GM12891 (cell line): ENCODE results near the gene HOXA3.

Experiments used
- DNase-seq: peaks from one replicate; pipeline ENCODE4 v3.0.0; 2011; ENCODE audit warnings: low spot score; ENCODE audit not compliant: insufficient read length
- FAIRE-seq: peaks from 2 replicates; lab custom pipeline; 2011; peaks lifted over from hg19 to GRCh38; lab: Jason Lieb, UNC
- PAX5 ChIP-seq: IDR thresholded peaks from 2 replicates; pipeline ENCODE4 v1.6.1; 2011; ENCODE audit warnings: low read length, moderate library complexity, mild to moderate bottlenecking; ENCODE audit not compliant: insufficient read depth, severe bottlenecking
- POLR2A ChIP-seq: IDR thresholded peaks from 2 replicates; pipeline ENCODE4 v1.6.1; 2011; ENCODE audit warnings: low read depth, low read length, control low read depth
- POLR2AphosphoS5 ChIP-seq: IDR thresholded peaks from 2 replicates; pipeline ENCODE4 v1.6.1; 2011; ENCODE audit warnings: low read depth, low read length, control low read depth
- POU2F2 ChIP-seq: IDR thresholded peaks from 2 replicates; pipeline ENCODE4 v1.6.1; 2011; ENCODE audit warnings: low read depth, mild to moderate bottlenecking, control low read depth, low read length, moderate library complexity
- SPI1 ChIP-seq: IDR thresholded peaks from 2 replicates; pipeline ENCODE4 v1.6.1; 2011; ENCODE audit warnings: low read depth, low read length, control low read depth
- TAF1 ChIP-seq: IDR thresholded peaks from 2 replicates; pipeline ENCODE4 v1.6.1; 2011; ENCODE audit warnings: low read depth, low read length, control low read depth

HOXA3 gene

DNA sequence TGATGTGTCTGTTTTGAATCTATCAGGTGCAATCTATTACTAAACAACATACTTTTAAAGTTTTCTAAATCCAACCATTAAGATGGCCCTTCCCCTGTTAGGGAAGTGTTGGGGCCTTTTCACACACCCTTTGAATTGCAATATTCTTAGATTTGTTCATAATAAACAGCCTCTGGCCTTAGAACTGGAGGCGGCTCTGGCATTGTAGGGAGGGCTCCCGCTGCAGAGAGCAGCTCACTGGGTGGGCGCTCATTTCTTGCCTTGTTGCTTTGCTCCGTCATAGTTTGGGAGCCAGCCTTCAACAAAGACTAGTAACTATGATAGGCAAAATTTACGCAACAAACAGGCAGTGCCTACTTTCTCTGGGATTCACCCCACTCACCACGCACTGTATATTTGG is 26.0 kb upstream of the HOXA3 start:
- DNase-seq: no peak
- TF ChIP-seq TAF1 (no peak), SPI1 (no peak), PAX5 (no peak), POLR2AphosphoS5 (no peak), POLR2A (no peak), POU2F2 (no peak)
- no peak for FAIRE-seq

DNA sequence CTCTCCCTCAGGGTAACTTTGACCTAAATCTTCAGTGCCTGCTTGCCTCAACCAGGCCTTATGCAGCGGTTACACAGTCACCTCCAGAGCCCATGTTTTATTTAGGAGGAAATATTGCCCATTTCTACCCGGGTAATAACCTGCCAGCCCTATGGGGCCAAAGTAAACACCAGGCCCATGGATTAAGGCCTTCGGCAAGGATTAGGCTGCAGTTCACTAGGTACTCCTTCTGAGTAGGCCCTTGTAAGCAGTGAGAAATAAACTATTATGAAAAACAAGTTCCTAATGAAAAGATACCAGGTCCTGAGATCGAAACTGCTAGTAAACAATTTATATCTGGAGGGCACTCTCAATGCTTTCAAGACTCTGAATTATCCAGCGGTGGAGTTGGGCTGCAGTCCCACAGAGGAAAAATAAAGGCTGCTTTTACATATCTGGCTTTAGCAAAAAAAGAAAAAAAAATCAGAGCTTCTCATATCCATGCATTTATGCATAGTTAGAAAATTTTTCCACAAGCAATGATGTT is 25.5 kb upstream of the HOXA3 start:
- TF ChIP-seq TAF1 (no peak), PAX5 (no peak), POLR2AphosphoS5 (no peak), POU2F2 (no peak), POLR2A (no peak), SPI1 (no peak)
- DNase-seq (no peak), FAIRE-seq (no peak)

DNA sequence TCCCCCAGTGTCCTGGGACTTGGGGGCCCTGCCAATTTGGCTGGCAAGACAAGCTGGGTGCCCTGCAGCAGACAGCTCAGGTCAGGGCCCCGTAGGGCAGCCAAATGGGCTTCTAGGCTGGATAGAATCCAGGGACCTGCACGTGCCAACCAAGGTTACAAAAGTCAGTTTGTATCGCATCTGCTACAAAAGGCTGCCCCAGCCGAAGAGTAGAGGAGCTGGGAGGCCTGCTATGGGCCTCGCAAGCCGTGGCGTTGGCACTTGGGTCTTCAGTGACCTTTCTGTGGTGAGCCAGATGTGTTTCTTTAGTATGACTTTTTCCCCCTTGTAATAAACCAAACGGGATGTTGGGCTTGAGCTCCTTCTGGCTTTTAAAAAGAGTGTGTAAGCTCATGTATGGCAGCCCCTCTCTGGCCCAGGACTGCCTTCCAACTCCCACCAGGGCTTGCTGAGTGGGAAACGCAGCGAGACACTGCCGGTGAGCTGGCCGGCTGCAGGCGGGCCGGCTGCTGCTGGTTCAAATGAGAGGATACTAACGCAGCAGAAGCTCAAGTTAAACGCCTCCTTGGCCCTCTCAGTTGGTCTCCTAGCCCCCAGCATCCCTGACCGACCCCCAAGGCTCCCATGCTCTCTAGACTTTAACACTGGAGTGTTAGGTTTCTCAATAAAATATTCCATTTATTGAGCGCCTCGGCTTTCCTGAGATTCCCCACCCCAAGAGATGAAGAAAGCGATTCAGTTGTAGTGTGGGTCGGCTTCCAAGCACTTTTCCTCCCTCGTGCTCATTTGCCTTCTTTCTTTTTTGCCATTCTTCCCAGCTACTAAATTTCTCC is 24.8 kb upstream of the HOXA3 start:
- FAIRE-seq (no peak), DNase-seq (no peak)
- TF ChIP-seq POU2F2 (no peak), POLR2A (no peak), TAF1 (no peak), SPI1 (no peak)

DNA sequence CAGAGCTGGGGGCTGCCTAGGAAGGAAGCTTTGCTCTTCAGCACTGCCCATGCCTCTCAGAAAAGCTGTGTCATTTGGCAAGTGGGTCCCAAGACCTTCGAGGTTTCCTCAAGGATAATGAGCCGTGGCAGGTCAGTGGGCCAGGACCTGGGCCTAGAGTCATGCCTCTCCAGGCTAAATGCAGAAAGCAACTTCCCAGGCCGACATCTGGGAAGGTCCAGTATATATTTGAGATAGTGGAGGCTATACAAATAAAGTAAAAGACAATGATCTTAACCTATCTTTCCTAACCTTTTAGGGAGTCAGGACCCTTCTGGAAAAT is 24.1 kb upstream of the HOXA3 start:
- DNase-seq (no peak), FAIRE-seq (no peak)
- TF ChIP-seq TAF1 (no peak), POLR2AphosphoS5 (no peak), POLR2A (no peak)

DNA sequence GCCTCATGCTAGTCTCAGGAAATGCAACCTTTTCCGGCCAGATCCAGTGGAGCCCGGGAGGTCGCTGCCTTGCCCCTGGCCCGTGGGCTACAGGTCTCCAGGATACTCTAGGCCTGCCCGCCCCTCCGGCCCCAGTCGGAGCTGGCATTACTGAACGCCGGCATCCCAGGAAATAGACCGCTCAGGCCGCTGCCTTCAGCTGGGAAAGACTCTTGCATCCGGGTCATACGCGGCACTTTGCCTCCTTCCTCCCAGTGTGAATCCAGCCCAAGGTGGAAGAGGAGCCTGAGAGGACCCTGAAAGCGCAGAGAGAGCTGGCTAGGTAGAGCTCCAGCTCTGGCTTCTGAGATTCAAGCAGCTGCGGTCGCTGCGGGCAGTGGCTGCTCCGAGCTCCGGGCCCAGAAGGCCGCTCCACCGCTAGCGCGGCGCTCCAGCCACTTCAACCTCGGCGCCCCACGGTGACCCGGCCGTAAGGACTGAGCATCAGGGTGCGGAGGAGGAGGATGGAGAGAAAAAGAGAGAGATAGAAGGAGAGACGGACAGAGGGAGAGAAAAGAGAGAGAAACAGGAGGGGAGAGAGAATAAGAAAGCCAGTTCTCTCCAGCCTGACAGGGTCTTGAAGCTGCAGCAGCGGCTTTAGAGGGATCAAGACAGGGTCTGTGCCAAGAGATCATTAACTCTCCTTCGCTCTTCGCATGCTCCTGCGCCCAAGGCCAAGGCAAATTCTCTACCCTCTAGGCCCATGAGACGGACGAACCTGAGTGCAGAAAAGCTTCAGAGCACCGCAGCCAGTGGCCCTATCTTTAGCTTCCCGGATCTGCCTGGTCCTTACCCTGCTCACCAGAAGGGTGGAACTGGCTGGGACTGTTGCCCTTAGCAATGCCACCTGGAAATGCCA is 23.5 kb upstream of the HOXA3 start:
- no peak for FAIRE-seq

DNA sequence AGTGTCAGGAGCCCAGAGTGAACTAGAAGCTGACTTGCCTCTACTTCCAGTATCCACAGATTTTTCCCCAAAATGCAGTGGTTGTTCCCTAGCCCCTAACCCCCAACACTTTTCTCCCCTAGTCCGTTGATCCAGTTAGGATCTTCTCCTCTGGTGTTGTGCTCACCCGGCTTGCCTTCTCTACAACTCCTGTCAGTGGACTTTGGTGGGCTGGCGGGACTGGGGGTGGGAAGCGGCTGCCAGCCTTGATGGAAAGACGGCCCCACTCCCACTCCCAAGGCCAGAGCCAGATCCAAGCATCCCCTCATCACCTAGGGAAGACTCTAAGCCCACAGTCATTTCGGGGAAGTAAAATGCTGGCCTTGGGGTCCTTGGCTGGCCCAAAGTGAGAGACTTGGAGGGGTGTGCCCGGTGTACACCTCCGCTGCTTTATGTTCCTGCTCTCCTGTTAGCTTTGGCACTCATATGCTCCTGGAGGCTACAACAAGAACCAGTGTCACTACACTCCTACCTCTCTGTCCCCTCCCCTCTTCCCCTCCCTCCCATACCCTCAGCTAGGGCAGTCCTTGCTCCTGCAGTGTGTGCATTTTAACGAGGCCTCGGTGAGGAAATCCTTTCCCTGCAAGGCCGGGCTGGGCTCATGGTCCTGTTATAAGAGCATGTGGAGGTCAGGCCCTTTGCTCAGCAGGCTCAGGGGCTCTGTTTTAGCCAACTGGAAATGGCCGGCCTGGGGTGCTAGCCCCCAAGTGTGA is 22.7 kb upstream of the HOXA3 start:
- TF ChIP-seq SPI1: no peak
- TF ChIP-seq POLR2A: no peak
- TF ChIP-seq TAF1: no peak
- no peak for TF ChIP-seq POU2F2
- TF ChIP-seq PAX5: no peak
- no peak for TF ChIP-seq POLR2AphosphoS5
- FAIRE-seq (no peak), DNase-seq (no peak)

More for the DNA sequence above, 23.5 kb upstream of the HOXA3 start:
- TF ChIP-seq TAF1 (no peak), POLR2A (no peak), POU2F2 (no peak), POLR2AphosphoS5 (no peak), SPI1 (no peak)
- DNase-seq: no peak

DNA sequence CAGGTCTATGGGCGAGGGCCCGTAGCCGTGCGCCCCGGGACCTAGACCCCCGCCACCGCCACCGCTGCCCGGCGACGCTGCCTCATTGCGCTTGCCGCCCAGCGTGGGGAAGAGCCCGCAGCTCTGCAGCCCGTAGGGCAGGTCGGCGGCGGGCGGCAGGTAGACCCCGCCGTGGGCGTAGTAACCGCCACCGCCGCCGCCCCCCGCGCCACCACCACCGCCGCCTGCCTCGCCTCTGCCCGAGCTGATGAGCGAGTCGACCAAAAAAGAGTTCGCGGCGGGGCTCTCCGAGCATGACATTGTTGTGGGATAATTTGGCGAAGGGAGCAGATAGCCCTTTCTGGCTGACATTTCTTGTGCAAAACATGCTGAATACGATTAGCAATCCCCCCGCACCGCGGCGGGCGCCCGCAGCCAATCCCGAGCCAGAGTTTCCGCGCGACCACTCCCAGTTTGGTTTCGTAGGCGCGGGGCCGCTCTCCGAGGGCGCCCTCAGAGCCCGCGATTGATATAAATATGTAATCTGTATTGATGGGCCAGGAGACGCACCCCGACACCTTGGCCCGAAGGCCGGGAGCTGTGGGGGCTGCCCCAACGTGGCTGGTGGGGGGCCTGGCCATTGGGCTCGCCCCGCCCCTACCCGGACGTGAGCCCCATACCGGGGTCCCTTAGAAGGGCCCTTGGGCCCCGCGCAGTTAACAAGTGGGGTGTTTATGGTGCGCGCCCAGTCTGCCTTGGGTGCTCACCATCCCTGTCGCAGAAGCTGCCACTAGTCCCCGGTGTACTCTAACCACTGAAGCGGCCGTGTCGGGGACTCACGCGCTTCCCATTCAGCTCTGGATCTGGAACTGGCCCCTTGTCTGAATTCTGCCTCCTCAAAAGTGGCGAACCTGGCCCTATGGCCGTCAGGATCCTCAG is 21.8 kb upstream of the HOXA3 start, which contains the start of gene HOXA10:
Gene HOXA10 (minus strand): TSS at position 365 of the 918 bp plus-strand sequence. CDS start 14 bp downstream, at position 351.
- FAIRE-seq: no peak
- TF ChIP-seq TAF1 (no peak), POU2F2 (no peak), POLR2AphosphoS5 (no peak), PAX5 (no peak), POLR2A (no peak), SPI1 (no peak)
- no peak for DNase-seq

DNA sequence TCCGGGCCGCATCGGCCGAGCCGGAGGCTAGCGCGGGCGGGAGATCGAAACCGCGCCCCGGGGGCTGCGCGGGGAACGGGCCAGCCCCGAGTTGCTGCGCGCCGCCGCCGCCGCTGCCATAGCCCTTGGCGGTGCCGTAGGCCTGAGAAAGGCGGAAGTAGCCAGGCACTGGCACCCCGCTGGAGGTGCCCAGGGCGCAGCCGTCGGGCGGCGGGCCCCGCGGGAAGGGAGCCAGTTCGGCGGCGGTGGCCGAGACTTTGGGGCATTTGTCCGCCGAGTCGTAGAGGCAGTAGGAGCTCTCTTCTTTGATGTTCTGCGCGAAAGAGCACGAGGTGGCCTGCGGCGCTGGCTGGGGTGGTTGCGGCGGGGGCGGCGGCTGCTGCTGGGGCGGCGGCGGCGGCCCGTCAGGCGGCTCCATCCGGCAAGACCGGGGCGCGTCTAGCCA is 21.1 kb upstream of the HOXA3 start:
- no peak for DNase-seq
- TF ChIP-seq PAX5 (no peak), POU2F2 (no peak), POLR2A (no peak), TAF1 (no peak), SPI1 (no peak), POLR2AphosphoS5 (no peak)
- FAIRE-seq: no peak
